HepG2 (cell line): Measurements from ENCODE around the gene SLC2A13. TPM values are rescaled to one million over a fixed set of nuclear protein-coding genes. Genes with fewer than 3 reads are reported as not detected.
"Not testable (repeated sequence)": the region's sequence is repeated elsewhere in the genome, so short reads cannot be mapped to it uniquely, and the experiment has no call there.

Experiments
- ATAC-seq: fragments of 200-7000 bp; cut with Tn5 transposase; 3 replicates; pipeline ENCODE4 v1.9.1; 2020; ENCODE audit warnings: mild to moderate bottlenecking, moderate library complexity
- BruUV-seq: library from RNA; stranded (reverse); fragments of 400-500 nt; replicated peaks from 2 replicates; lab custom pipeline; 2021; lab: Mats Ljungman, UMichigan
- CTCF ChIA-PET: fragments of 300-600 bp; formaldehyde crosslinking; extraction: SDS; loops from one replicate; lab custom pipeline; 2021; ENCODE audit warnings: low total read pairs, inconsistent platforms, low intra/inter-chr PET ratio; lab: Yijun Ruan, JAX
- POLR2A ChIA-PET: fragments of 350-600 bp; sonication (Branson Sonifier 250); formaldehyde crosslinking; loops from one replicate; lab custom pipeline; 2020; ENCODE audit warnings: antibody characterized with exemption, inconsistent platforms; lab: Yijun Ruan, JAX
- DNase-seq: peaks from one replicate; pipeline ENCODE4 v3.0.0-alpha.2; 2015; ENCODE audit warnings: low spot score
- FAIRE-seq: peaks from 3 replicates; lab custom pipeline; 2011; peaks lifted over from hg19 to GRCh38; lab: Jason Lieb, UNC
- H2AFZ ChIP-seq: one replicate; pipeline ENCODE4 v1.6.1; 2011; ENCODE audit warnings: low read length, inconsistent platforms
- H3K27ac ChIP-seq: fragments of 300-600 bp; 3 replicates; pipeline ENCODE4 v1.8.0; 2011; ENCODE audit warnings: mixed run types, mild to moderate bottlenecking, mixed read lengths, low read length, inconsistent platforms; ENCODE audit not compliant: insufficient read depth; ENCODE audit errors: extremely low read length
- H3K27me3 ChIP-seq, 2 experiments: fragments of 200-600 bp in 1 of 2; 2 replicates in 1 of 2; 3 replicates in 1 of 2; pipeline versions ENCODE4 v1.6.0 to v1.8.0; 2011; ENCODE audit warnings: low read length in 2 of 2, mild to moderate bottlenecking in 2 of 2, moderate library complexity in 2 of 2, inconsistent platforms in 1 of 2; ENCODE audit not compliant: insufficient read depth in 2 of 2, control insufficient read depth in 1 of 2
- H3K36me3 ChIP-seq, 2 experiments: fragments of 200-600 bp in 1 of 2; replicated peaks in 1 of 2; 2 replicates in 1 of 2; 3 replicates in 1 of 2; pipeline versions ENCODE4 v1.5.1 to v1.8.0; 2011; ENCODE audit warnings: low read length in 2 of 2, inconsistent platforms in 1 of 2; ENCODE audit not compliant: insufficient read depth in 2 of 2, control insufficient read depth in 1 of 2
- H3K4me1 ChIP-seq: 2 replicates; pipeline ENCODE4 v1.5.1; 2012; ENCODE audit warnings: low read length, inconsistent platforms; ENCODE audit not compliant: insufficient read depth
- H3K4me2 ChIP-seq: 2 replicates; pipeline ENCODE4 v1.6.0; 2011; ENCODE audit warnings: low read depth, low read length, inconsistent platforms
- H3K4me3 ChIP-seq, 3 experiments: fragments of 200-600 bp in 1 of 3; sonication (generic), shearing (Covaris generic) in 1 of 3; replicated peaks in 1 of 3; 2 replicates each; pipeline ENCODE4 v1.5.1; 2011 to 2016; ENCODE audit warnings: low read length in 3 of 3, inconsistent platforms in 2 of 3, low read depth in 2 of 3, mild to moderate bottlenecking in 2 of 3, control low read depth in 1 of 3, mixed read lengths in 1 of 3; ENCODE audit not compliant: insufficient read depth in 1 of 3
- H3K79me2 ChIP-seq: one replicate; pipeline ENCODE4 v1.6.1; 2011; ENCODE audit warnings: low read length, inconsistent platforms; ENCODE audit not compliant: insufficient read depth
- H3K9ac ChIP-seq: 2 replicates; pipeline ENCODE4 v1.6.0; 2011; ENCODE audit warnings: mild to moderate bottlenecking, low read depth, low read length, inconsistent platforms; ENCODE audit not compliant: insufficient read depth
- H3K9me3 ChIP-seq: 2 replicates; pipeline ENCODE4 v1.5.1; 2012; ENCODE audit warnings: mild to moderate bottlenecking, low read length
- H4K20me1 ChIP-seq: 2 replicates; pipeline ENCODE4 v1.6.0; 2011; ENCODE audit warnings: inconsistent platforms, mild to moderate bottlenecking, low read length, moderate library complexity; ENCODE audit not compliant: insufficient read depth
- CTCF ChIP-seq: sonication (generic); formaldehyde crosslinking; IDR thresholded peaks from 2 replicates; pipeline ENCODE4 v1.5.0; 2020; ENCODE audit warnings: mild to moderate bottlenecking, missing genetic modification reagents, moderate library complexity
- ISX ChIP-seq: sonication (generic); formaldehyde crosslinking; conservative IDR thresholded peaks from 2 replicates; pipeline ENCODE4 v1.5.0; 2020; ENCODE audit warnings: missing genetic modification reagents
- REPIN1 ChIP-seq: sonication (generic); formaldehyde crosslinking; IDR thresholded peaks from 2 replicates; pipeline ENCODE4 v1.8.0; 2022; ENCODE audit warnings: missing genetic modification reagents, low read depth, mild to moderate bottlenecking, borderline replicate concordance
- SRSF4 ChIP-seq: fragments of 200-400 bp; formaldehyde crosslinking; IDR thresholded peaks from one replicate; pipeline ENCODE4 v1.6.1; 2018; ENCODE audit warnings: mild to moderate bottlenecking, low read depth, low read length, moderate library complexity; ENCODE audit not compliant: poor library complexity, severe bottlenecking
- STAG1 ChIP-seq: sonication (generic); formaldehyde crosslinking; IDR thresholded peaks from 2 replicates; pipeline ENCODE4 v1.4.0; 2020; ENCODE audit warnings: missing genetic modification reagents
- TFDP1 ChIP-seq: IDR thresholded peaks from 2 replicates; pipeline ENCODE4 v1.6.1; 2016; ENCODE audit warnings: missing compliant biosample characterization, missing genetic modification reagents, borderline replicate concordance
- ZBTB26 ChIP-seq: IDR thresholded peaks from 2 replicates; pipeline ENCODE4 v1.6.1; 2016; ENCODE audit warnings: missing compliant biosample characterization, missing genetic modification reagents, borderline replicate concordance
- ZBTB33 ChIP-seq: sonication (generic); formaldehyde crosslinking; IDR thresholded peaks from 2 replicates; pipeline ENCODE4 v1.4.0; 2020; ENCODE audit warnings: missing genetic modification reagents
- ZNF17 ChIP-seq: sonication (generic); formaldehyde crosslinking; IDR thresholded peaks from 2 replicates; pipeline ENCODE4 v1.5.0; 2020; ENCODE audit warnings: mild to moderate bottlenecking, missing genetic modification reagents
- WGBS: methylation state at CpG from one replicate; pipeline ENCODE4 v1.1.6; 2017; ENCODE audit warnings: low lambda C conversion rate; 5-methylcytosine and 5-hydroxymethylcytosine counted together
- in situ Hi-C: cut with HindIII; loops from 2 replicates; pipeline ENCODE4 v1.10.0; 2017; ENCODE audit warnings: low pct_unique_long_range_greater_than_20kb; ENCODE audit not compliant: extremely low pct_ligation_motif_present
- intact Hi-C: fragments of 100-400 bp; cut with micrococcal nuclease; formaldehyde crosslinking; loops from one replicate; pipeline ENCODE4 v1.10.0; 2022; ENCODE audit not compliant: unreplicated experiment
- polyA plus RNA-seq, 8 experiments: library from polyadenylated mRNA; depleted of rRNA in 3 of 8; stranded (reverse) in 7 of 8; unstranded in 1 of 8; fragments of >200 nt; fragmentation: Illumina TruSeq in 4 of 8; extraction: Trizol in 4 of 8; gene quantifications; 2 replicates each; pipeline versions ENCODE4 v1.2.1 to v1.2.3, GENCODE V29; 2011 to 2016; ENCODE audit warnings: low read depth in 4 of 8, missing spikeins in 1 of 8, mixed read lengths in 1 of 8; ENCODE audit not compliant: insufficient read depth in 1 of 8
- total RNA-seq, 5 experiments: library from RNA; depleted of rRNA; stranded (reverse); fragments of >200 nt; fragmentation: Illumina TruSeq; extraction: Trizol; gene quantifications; 2 replicates each; pipeline ENCODE4 v1.2.3, GENCODE V29; 2016; ENCODE audit warnings: low read depth in 1 of 5

SLC2A13 gene
- total and polyA plus RNA-seq, 2 of the 13 experiments (the other 11 are each of a cell fraction or from before 2014, with no cell fraction given): 5.5 to 6.0 TPM

- H3K27ac ChIP-seq, H2AFZ ChIP-seq, H3K4me1 ChIP-seq, in situ Hi-C loops, H4K20me1 ChIP-seq, H3K79me2 ChIP-seq, H3K9ac ChIP-seq, H3K4me2 ChIP-seq, FAIRE-seq, BruUV-seq, CTCF ChIA-PET, POLR2A ChIA-PET, ATAC-seq, H3K36me3 ChIP-seq, H3K27me3 ChIP-seq, intact Hi-C loops, DNase-seq, H3K4me3 ChIP-seq: not testable (repeated sequence)
- peaks cover 11% of the 10 kb centered on the region; the same call in 1 of the 2 replicates for H3K9me3 ChIP-seq
- 92% methylated on average over 10 of the region's 10 CpGs for WGBS
Observed at GRCh38 chr12:39812456-39812855, 293.4 kb downstream of the SLC2A13 start.

- DNase-seq (peak; percentile 45), ATAC-seq (peak; percentile 99), FAIRE-seq (peak; percentile 67)
- CTCF ChIA-PET: interaction anchor here (1.3 kb wide), 1 partner anchor 183 kb away, joined by 3 read pairs; no protein-coding TSS in a partner anchor
- no peak overlapping the region for H3K27ac ChIP-seq
- no peak overlapping the region for H3K4me3 ChIP-seq
- no peaks in the 10 kb centered on the region for H3K27me3 ChIP-seq
- no peaks in the 10 kb centered on the region for H3K36me3 ChIP-seq
- intact Hi-C loops (loop anchor here (2.0 to 10.0 kb wide), 4 partner anchors 62 to 300 kb away; partner anchors contain the start of gene SLC2A13), in situ Hi-C loops (no loop called here)
- no peaks in the 10 kb centered on the region for H4K20me1 ChIP-seq
- 24% methylated on average over 5 of the region's 5 CpGs for WGBS
- no peaks in the 10 kb centered on the region for H3K4me1 ChIP-seq
- H2AFZ ChIP-seq: no peak overlapping the region
- H3K79me2 ChIP-seq: no peaks in the 10 kb centered on the region
- POLR2A ChIA-PET: no interaction called here
- peaks cover 11% of the 10 kb centered on the region; the same call in 1 of the 2 replicates for H3K9me3 ChIP-seq
- no TSS peak for BruUV-seq
- H3K9ac ChIP-seq: no peak overlapping the region
- no peak overlapping the region for H3K4me2 ChIP-seq
- TF ChIP-seq ISX (CRISPR knock-in tag): no peak
- peak; percentile 58 for TF ChIP-seq STAG1 (CRISPR knock-in tag)
- no peak for TF ChIP-seq ZNF17
- no peak for TF ChIP-seq REPIN1 (CRISPR knock-in tag)
- TF ChIP-seq CTCF (CRISPR knock-in tag): peak; percentile 54
- peak; percentile 72; the same call in 1 of the 2 replicates for TF ChIP-seq ZBTB33
- no peak for TF ChIP-seq SRSF4
- TF ChIP-seq TFDP1 (CRISPR knock-in tag): no peak
- TF ChIP-seq ZBTB26: no peak
Observed at GRCh38 chr12:39807043-39807442, 298.8 kb downstream of the SLC2A13 start.
